ENCODE results near the gene NRP2. TPM values are rescaled to one million over a fixed set of nuclear protein-coding genes. Genes with fewer than 3 reads are reported as not detected.

The NRP2 gene
- total and polyA plus RNA-seq, 3 experiments from 2014 or later = 0.91 to 0.94 TPM; not detected in 1

- Mint-ChIP-seq H3K4me1 (peaks cover 6 to 16% (median 13%) of the 10 kb centered on the region in 3 donors), H3K27me3 (peaks cover 42 to 64% of the 10 kb centered on the region in 2 donors), H3K27ac (no peak overlapping the region), H3K36me3 (no peaks in the 10 kb centered on the region), H3K9me3 (no peaks in the 10 kb centered on the region), H3K4me3 (no peak overlapping the region)
- ChIA-PET CTCF (no interaction called here), POLR2A (no interaction called here)
- Histone ChIP-seq H3K36me3 (ENCODE audit: insufficient read depth, low read length) (no peaks in the 10 kb centered on the region), H3K27ac (ENCODE audit: low read depth, low read length) (no peak overlapping the region), H3K4me1 (ENCODE audit: insufficient read depth, low read length) (no peaks in the 10 kb centered on the region), H3K4me3 (ENCODE audit: low read length) (no peak overlapping the region), H3K27me3 (ENCODE audit: insufficient read depth, low read length, poor library complexity, severe bottlenecking) (peaks cover 30% of the 10 kb centered on the region), H3K9me3 (ENCODE audit: low read length) (no peaks in the 10 kb centered on the region)
- no peak for DNase-seq
These were observed 1.4 kb upstream of the NRP2 start for GRCh38 chr2:205680903-205681302.

DNA sequence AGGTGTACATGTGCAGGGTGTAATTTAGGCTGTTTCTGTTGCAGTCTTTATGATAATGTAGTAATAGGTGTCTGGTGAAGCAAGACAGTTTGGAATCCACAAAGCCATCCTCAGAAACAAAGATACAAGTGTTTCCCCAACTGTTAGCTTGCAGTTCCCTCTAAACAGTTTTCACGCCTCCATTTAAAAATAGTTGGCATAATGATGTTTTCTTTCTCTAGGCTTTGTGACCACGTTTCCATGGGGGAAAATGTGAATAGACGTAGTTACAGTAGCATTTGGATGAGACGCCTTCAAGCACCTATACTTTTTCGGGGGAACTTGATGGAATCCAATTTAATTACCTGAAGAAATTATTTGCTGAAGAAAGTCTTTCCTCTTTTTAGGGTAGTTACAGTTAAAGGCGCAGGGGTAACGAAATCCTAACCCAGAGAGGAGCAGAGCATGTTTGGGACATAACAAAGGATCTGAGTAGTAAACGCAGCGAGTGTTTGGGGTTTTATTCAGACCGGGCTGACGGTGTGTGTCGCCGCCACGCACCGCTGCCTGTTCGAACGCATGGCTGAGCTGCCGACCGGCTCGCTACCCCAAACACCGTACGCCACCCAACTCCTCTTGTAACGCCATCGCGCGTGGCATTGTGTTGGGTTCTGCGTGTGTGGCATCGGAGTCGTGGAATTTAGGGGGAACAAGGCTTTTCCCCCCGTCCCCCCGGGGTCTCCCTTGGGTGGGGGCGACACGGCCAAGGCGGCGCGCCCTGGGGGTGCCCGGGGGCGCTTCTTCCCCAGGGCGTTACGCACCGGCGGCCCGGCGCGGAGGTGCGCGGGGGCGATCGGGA lies 681 bp upstream of the NRP2 start:
- Histone ChIP-seq H3K4me3 (ENCODE audit: low read length) (no peak overlapping the region), H3K4me1 (ENCODE audit: insufficient read depth, low read length) (no peaks in the 10 kb centered on the region), H3K27ac (ENCODE audit: low read depth, low read length) (no peak overlapping the region), H3K36me3 (ENCODE audit: insufficient read depth, low read length) (no peaks in the 10 kb centered on the region), H3K27me3 (ENCODE audit: insufficient read depth, low read length, poor library complexity, severe bottlenecking) (peaks cover 30% of the 10 kb centered on the region), H3K9me3 (ENCODE audit: low read length) (no peaks in the 10 kb centered on the region)
- Mint-ChIP-seq H3K36me3 (no peaks in the 10 kb centered on the region), H3K4me3 (peak overlapping the region in 4 of 7 donors; percentile 21 to 50 (median 38)), H3K9me3 (no peaks in the 10 kb centered on the region), H3K27me3 (peaks cover 42 to 69% of the 10 kb centered on the region in 2 donors), H3K4me1 (peaks cover 6 to 21% (median 13%) of the 10 kb centered on the region in 3 donors), H3K27ac (peak overlapping the region in 1 of 8 donors; percentile 10)
- DNase-seq = no peak
- ChIA-PET POLR2A (no interaction called here), CTCF (no interaction called here)

GRCh38 chr2:205682971-205683501 lies 735 bp downstream of the NRP2 start:
- no peak overlapping the region for H3K27ac ChIP-seq (ENCODE audit: low read depth, low read length)
- peaks cover 30% of the 10 kb centered on the region for H3K27me3 ChIP-seq (ENCODE audit: insufficient read depth, low read length, poor library complexity, severe bottlenecking)
- H3K36me3 ChIP-seq (ENCODE audit: insufficient read depth, low read length) = no peaks in the 10 kb centered on the region
- peak overlapping the region in 3 of 7 donors; percentile 28 to 43 (median 29) for H3K4me3 Mint-ChIP-seq
- H3K27me3 Mint-ChIP-seq = peaks cover 39 to 79% of the 10 kb centered on the region in 2 donors
- ChIA-PET POLR2A (no interaction called here), CTCF (no interaction called here)
- no peaks in the 10 kb centered on the region for H3K9me3 Mint-ChIP-seq
- DNase-seq = no peak
- no peaks in the 10 kb centered on the region for H3K36me3 Mint-ChIP-seq
- no peak overlapping the region for H3K27ac Mint-ChIP-seq
- H3K4me3 ChIP-seq (ENCODE audit: low read length) = no peak overlapping the region
- H3K4me1 ChIP-seq (ENCODE audit: insufficient read depth, low read length) = no peaks in the 10 kb centered on the region
- H3K4me1 Mint-ChIP-seq = peaks cover 8 to 25% (median 18%) of the 10 kb centered on the region in 3 donors
- no peaks in the 10 kb centered on the region for H3K9me3 ChIP-seq (ENCODE audit: low read length)

DNA sequence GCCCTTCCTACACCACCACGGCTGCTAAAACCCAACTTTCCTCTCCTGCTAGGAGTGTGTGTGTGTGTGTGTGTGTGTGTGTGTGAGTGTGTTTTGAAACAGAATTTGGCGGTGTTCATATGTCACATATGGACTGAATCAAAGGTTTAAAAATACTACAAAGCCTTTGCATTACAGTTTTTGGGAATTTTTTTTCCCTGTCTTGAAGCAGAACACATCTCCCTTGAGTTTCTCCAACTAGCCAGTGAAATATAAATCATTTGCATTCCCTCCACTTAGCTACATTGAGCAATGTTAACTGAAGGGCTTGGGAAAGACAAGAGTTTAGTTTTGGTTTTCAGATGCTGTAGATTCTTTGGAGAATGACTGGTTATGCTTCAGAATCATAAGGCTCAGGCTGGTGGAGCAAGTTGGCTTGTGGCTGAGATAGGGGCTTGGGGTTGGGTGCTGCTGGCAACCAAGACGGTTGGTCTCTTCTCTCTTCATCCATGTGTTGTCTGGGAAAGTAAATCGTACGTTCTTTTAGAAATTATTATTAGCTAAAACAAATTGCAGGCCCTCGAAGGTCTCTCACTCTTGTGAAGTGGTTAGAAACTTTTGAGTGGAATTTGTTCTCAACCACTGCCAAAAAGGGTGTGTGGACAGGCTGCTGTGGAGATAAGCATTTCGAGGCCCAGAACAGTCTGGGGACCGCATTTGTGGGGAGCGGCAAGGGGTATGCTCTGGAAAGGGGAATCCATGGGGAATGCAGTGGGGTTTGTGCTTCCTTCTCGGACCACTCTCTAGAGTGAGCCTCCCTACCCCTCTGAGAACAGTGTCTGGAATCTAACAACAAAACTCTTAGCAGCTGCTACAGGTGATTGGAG lies 1.4 kb downstream of the NRP2 start:
- H3K27me3 Mint-ChIP-seq = peaks cover 39 to 79% of the 10 kb centered on the region in 2 donors
- ChIA-PET POLR2A (no interaction called here), CTCF (no interaction called here)
- no peaks in the 10 kb centered on the region for H3K36me3 ChIP-seq (ENCODE audit: insufficient read depth, low read length)
- no peak overlapping the region for H3K27ac ChIP-seq (ENCODE audit: low read depth, low read length)
- H3K4me3 Mint-ChIP-seq = peak overlapping the region in 1 of 7 donors; percentile 59
- no peaks in the 10 kb centered on the region for H3K36me3 Mint-ChIP-seq
- H3K4me1 Mint-ChIP-seq = peaks cover 8 to 25% (median 18%) of the 10 kb centered on the region in 3 donors
- H3K4me3 ChIP-seq (ENCODE audit: low read length) = no peak overlapping the region
- no peaks in the 10 kb centered on the region for H3K9me3 ChIP-seq (ENCODE audit: low read length)
- no peak overlapping the region for H3K27ac Mint-ChIP-seq
- no peaks in the 10 kb centered on the region for H3K4me1 ChIP-seq (ENCODE audit: insufficient read depth, low read length)
- no peaks in the 10 kb centered on the region for H3K9me3 Mint-ChIP-seq
- peaks cover 30% of the 10 kb centered on the region for H3K27me3 ChIP-seq (ENCODE audit: insufficient read depth, low read length, poor library complexity, severe bottlenecking)
- no peak for DNase-seq

GRCh38 chr2:205684871-205685313 lies 2.6 kb downstream of the NRP2 start:
- no peak overlapping the region for H3K4me3 Mint-ChIP-seq
- H3K27ac Mint-ChIP-seq = no peak overlapping the region
- H3K36me3 Mint-ChIP-seq = no peaks in the 10 kb centered on the region
- DNase-seq = no peak
- Histone ChIP-seq H3K27me3 (ENCODE audit: insufficient read depth, low read length, poor library complexity, severe bottlenecking) (peaks cover 30% of the 10 kb centered on the region), H3K36me3 (ENCODE audit: insufficient read depth, low read length) (no peaks in the 10 kb centered on the region), H3K9me3 (ENCODE audit: low read length) (no peaks in the 10 kb centered on the region), H3K27ac (ENCODE audit: low read depth, low read length) (no peak overlapping the region), H3K4me1 (ENCODE audit: insufficient read depth, low read length) (no peaks in the 10 kb centered on the region), H3K4me3 (ENCODE audit: low read length) (no peak overlapping the region)
- POLR2A ChIA-PET = no interaction called here
- no peaks in the 10 kb centered on the region for H3K9me3 Mint-ChIP-seq
- H3K4me1 Mint-ChIP-seq = peaks cover 8 to 25% (median 18%) of the 10 kb centered on the region in 3 donors
- CTCF ChIA-PET = no interaction called here
- H3K27me3 Mint-ChIP-seq = peaks cover 37 to 78% of the 10 kb centered on the region in 2 donors

DNA sequence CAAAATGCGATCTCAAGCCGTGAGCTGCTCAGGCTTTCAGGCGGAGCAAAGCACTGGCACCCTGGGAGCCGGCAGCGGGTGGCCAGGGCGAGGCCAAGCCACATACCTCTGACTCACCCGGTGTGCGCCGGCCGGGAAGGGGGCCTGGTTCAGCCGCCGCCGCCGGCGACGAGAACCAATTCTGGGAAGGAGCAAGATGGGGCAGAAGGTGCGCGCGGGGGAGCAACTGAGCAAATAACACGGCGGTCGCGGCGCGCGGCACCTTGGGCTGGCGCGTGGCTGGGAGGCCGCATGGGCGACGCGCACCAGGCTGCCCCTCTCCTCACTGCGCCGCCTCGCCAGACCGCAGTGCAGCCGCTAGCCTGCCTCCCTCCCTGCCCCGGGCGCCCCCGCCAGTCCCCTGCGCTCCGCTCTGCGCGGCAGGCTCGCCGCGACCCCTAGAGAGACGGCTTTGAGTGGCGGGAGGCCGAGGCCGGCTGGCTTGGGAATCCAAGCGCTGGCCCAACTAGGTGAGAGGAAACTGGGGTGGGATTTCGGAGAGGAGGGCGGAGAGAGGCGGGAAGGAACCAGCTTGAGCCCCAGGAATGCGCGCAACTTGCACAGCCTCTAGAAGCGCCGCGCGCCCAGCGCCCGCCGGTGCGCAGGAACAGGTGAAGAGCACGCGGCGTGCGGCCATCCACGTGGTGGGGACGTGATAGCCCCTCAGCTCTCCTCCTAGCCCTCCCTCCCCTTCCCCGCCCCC lies 3.2 kb downstream of the NRP2 start:
- CTCF ChIA-PET = no interaction called here
- H3K4me3 ChIP-seq (ENCODE audit: low read length) = no peak overlapping the region
- POLR2A ChIA-PET = no interaction called here

DNA sequence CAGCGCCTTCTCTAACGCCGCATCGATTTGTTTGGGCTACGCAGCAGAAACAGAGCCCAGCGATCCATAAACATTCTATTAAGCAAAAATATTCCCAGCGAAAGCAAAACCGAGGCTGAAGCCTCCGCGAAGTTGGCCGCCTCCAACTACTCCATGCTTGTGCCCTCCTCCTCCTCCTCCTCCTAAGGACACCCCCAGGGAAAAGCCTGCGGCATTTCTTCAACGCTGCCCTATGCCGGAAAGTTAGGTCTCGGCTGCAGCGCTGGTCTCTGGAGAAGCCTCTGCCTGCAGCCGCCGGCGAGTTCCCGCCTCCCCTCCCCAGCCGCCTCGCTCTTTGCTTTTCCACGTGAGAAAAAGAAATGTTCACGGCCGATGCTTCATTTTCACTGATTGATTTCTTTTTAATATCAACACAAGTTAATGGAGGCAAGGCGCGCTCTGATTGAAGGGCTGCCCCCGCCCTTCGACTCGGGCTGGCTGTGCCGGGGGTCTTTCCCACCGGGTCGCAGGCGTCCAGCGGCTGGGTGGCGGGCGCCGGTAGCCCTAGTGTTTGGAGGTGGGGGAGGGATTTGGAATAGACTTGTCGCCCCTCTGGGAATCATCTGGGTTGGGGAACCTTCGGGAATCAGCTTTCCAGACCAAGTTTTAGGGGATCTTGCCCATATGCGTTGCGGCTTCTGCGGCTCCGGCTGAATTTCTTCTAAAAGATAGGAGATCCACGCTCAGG lies 3.9 kb downstream of the NRP2 start:
- no peak for DNase-seq
- no peaks in the 10 kb centered on the region for H3K9me3 Mint-ChIP-seq
- H3K4me1 ChIP-seq (ENCODE audit: insufficient read depth, low read length) = no peaks in the 10 kb centered on the region
- H3K27me3 Mint-ChIP-seq = peaks cover 28 to 68% of the 10 kb centered on the region in 2 donors
- H3K27ac ChIP-seq (ENCODE audit: low read depth, low read length) = no peak overlapping the region
- H3K27me3 ChIP-seq (ENCODE audit: insufficient read depth, low read length, poor library complexity, severe bottlenecking) = peaks cover 30% of the 10 kb centered on the region
- H3K27ac Mint-ChIP-seq = peak overlapping the region in 1 of 8 donors; percentile 61
- peaks cover 8 to 25% (median 18%) of the 10 kb centered on the region in 3 donors for H3K4me1 Mint-ChIP-seq
- no peaks in the 10 kb centered on the region for H3K36me3 Mint-ChIP-seq
- POLR2A ChIA-PET = no interaction called here
- H3K9me3 ChIP-seq (ENCODE audit: low read length) = no peaks in the 10 kb centered on the region
- no peaks in the 10 kb centered on the region for H3K36me3 ChIP-seq (ENCODE audit: insufficient read depth, low read length)
- H3K4me3 ChIP-seq (ENCODE audit: low read length) = no peak overlapping the region
- peak overlapping the region in 1 of 7 donors; percentile 54 for H3K4me3 Mint-ChIP-seq
- CTCF ChIA-PET = no interaction called here

More for the DNA sequence above, 3.2 kb downstream of the NRP2 start:
- Histone ChIP-seq H3K27me3 (ENCODE audit: insufficient read depth, low read length, poor library complexity, severe bottlenecking) (peaks cover 30% of the 10 kb centered on the region), H3K4me1 (ENCODE audit: insufficient read depth, low read length) (no peaks in the 10 kb centered on the region), H3K27ac (ENCODE audit: low read depth, low read length) (no peak overlapping the region), H3K9me3 (ENCODE audit: low read length) (no peaks in the 10 kb centered on the region), H3K36me3 (ENCODE audit: insufficient read depth, low read length) (no peaks in the 10 kb centered on the region)
- peaks cover 8 to 25% (median 18%) of the 10 kb centered on the region in 3 donors for H3K4me1 Mint-ChIP-seq
- peaks cover 33 to 76% of the 10 kb centered on the region in 2 donors for H3K27me3 Mint-ChIP-seq
- no peak overlapping the region for H3K27ac Mint-ChIP-seq
- no peaks in the 10 kb centered on the region for H3K36me3 Mint-ChIP-seq
- H3K4me3 Mint-ChIP-seq = no peak overlapping the region
- H3K9me3 Mint-ChIP-seq = no peaks in the 10 kb centered on the region
- no peak for DNase-seq
